ENCODE results near the gene SLC9A9.

DNA sequence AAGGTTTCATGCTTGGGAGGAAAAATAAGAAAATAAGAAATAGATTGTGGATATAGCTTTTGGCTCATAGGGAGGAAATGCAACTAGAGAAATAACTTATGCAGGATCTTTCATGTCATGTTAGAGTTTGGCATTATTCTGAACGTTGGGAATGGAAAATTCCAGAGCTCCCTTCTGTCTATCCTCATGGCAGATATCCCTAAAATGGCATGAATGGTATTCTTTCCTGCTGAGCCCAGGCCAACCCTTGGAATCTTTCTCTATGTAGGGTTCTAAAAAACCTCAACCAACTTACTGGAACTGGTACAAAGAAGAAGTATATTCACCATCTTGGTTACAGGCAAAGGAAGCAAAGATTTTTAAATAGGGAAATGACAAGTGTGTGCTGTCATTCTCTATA is 516.2 kb downstream of the SLC9A9 start:
- TF ChIP-seq, protein P1, sequence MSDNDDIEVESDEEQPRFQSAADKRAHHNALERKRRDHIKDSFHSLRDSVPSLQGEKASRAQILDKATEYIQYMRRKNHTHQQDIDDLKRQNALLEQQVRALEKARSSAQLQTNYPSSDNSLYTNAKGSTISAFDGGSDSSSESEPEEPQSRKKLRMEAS (IDR thresholded peaks at IDR 0.05; ENCODE audit: low read depth, low read length), result no peak
- TF ChIP-seq MYC (IDR thresholded peaks at IDR 0.05; ENCODE audit: low read depth, low read length), result no peak
- TF ChIP-seq, protein P2, sequence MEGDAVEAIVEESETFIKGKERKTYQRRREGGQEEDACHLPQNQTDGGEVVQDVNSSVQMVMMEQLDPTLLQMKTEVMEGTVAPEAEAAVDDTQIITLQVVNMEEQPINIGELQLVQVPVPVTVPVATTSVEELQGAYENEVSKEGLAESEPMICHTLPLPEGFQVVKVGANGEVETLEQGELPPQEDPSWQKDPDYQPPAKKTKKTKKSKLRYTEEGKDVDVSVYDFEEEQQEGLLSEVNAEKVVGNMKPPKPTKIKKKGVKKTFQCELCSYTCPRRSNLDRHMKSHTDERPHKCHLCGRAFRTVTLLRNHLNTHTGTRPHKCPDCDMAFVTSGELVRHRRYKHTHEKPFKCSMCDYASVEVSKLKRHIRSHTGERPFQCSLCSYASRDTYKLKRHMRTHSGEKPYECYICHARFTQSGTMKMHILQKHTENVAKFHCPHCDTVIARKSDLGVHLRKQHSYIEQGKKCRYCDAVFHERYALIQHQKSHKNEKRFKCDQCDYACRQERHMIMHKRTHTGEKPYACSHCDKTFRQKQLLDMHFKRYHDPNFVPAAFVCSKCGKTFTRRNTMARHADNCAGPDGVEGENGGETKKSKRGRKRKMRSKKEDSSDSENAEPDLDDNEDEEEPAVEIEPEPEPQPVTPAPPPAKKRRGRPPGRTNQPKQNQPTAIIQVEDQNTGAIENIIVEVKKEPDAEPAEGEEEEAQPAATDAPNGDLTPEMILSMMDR (IDR thresholded peaks at IDR 0.05; ENCODE audit: low read depth, low read length), result no peak

All from NB4 (cell line).